Activated CD8-positive, alpha-beta memory T cell treated with anti-CD3 and anti-CD28 coated beads for 4 hours (primary cell): ENCODE measurements around the gene KIAA0232.
"Not testable (repeated sequence)": the region's sequence is repeated elsewhere in the genome, so short reads cannot be mapped to it uniquely, and the experiment has no call there.

ENCODE experiments used
- DNase-seq, 2 donors: peaks; one replicate each; pipeline ENCODE4 v3.0.0-alpha.2; 2020; ENCODE audit warnings: low read depth in 2 of 2

Gene KIAA0232

DNA sequence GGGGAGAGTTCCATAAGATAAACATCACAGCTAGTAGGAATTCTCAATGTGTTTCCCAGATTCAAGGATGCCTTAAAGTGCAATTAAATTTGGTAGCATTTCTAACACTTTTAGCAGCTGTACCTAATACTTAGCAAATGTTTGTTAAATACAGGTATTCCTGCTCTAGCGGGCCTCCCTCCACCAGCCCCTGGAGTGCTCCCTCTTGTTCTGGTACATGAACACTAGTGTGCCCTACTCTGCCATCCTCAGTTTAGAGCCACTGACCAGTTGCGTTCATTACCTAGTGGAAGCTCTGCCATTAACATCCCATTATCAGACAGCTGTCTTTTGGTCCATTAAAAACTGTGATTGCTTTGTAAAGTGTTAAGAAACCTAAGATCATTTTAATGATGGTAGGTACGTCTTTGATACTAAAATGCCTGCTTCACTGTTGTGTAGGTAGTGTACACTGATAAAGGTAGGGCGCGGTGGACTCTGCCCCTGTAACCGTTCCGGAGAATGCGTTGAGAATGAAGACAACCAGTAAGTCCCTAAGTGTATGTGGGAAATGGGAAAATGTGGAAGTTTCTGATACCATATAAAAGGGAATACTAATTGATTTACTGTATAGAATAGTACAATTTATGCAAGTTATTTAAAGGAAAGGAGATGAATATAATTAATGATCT, 21.7 kb downstream of the KIAA0232 start:
- no peak for DNase-seq

DNA sequence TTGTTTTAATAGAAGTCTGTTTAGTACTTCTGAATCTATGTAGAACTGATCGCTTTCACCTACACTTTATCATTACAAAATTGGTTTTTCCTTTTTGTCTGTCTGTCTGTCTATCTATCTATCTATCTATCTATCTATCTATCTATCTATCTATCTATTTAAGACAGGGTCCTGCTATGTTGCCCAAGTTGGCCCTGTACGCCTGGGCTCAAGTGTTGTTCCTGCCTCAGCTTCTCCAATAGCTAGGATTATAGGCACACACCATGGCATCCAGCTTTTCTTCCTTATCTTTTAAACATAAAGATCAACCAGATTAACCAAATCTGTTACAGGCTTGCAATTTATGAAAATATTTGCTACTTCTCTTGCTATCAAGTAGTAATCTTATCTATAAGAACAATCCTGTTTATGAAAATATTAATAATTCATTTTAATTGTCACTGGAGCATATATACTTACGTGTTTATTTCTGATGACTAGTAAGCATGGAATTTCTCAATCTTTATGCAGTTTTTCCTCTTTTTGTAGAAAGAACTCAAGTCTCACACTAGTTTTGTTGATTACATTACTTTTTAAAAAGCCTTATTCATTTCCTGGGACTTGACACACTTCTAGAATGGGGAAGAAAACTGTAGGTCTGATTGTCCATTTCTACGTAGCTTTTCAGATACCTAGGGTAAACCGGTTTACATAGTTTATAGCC, 24.5 kb downstream of the KIAA0232 start:
- no peak for DNase-seq

DNA sequence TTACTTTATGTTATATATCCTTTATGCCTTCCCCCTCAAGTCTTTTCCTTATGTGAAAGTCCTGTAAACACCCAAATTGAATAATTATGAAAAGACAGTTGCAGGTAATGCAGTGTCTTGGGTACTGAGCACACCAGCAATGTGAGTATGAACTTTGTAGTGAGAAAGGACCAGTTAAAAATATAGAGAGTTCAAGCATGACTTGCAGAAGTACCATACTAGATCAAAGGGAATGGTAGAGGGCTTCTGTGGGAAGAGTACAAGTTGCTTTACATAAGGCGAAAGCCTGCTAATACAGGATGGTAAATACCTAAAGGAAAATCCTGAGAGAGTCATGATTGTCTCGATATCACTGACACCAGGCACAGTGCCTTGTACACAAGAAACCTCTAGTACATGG, 25.7 kb downstream of the KIAA0232 start:
- DNase-seq = no peak

DNA sequence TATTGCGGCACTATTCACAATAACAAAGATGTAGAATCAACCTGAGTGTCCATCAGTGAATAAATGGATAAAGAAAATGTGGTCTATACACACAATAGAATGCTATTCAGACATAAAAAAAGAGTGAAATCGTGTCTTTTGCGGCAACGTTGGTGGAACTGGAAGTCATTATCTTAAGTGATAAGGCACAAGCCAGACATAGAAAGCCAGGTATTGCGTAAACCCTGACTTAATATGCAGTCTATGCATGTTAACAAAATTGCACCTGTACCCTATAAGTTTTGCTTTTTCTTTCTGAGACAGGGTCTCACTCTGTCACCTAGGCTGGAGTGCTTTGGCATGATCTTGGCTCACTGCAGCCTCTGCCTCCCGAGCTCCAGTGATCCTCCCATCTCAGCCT, 28.6 kb downstream of the KIAA0232 start:
- no peak for DNase-seq

DNA sequence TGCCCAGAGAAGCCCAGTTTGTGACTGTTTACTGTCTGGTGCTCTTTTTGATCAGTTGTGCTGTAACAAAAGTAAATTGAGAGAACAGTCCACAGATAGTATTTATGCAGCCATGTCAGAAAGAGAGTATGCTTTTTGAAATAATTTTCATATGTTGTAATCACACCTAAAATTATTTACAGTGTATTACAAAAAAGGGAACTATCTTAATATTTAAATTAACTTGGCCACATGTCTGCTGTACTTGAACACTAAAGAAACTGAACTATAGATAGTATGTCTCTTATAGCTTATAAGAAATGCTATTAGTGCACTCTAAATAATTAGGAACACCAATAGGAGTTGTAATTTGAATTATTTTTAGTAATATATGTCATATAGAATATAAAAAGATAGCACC, 30.2 kb downstream of the KIAA0232 start:
- no peak for DNase-seq

DNA sequence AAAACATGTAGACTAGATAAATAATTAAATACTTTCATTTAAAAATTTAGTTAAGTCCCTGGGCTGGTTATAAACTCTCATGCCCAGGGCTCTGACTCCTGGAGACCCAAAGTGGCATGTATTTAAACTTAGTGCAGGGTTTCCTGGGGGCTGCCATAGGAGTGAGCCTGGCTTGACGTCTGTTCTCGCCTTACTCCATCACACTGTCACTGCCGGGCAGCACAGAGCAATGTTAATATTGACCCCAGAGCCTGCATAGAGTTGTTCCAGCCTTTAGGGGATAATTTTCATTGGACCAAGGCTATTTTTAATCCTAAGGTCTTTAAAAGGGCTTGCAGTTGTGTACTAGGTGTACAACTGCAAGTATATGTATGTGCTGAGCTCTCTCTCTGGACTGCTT, 31.2 kb downstream of the KIAA0232 start:
- DNase-seq = no peak

DNA sequence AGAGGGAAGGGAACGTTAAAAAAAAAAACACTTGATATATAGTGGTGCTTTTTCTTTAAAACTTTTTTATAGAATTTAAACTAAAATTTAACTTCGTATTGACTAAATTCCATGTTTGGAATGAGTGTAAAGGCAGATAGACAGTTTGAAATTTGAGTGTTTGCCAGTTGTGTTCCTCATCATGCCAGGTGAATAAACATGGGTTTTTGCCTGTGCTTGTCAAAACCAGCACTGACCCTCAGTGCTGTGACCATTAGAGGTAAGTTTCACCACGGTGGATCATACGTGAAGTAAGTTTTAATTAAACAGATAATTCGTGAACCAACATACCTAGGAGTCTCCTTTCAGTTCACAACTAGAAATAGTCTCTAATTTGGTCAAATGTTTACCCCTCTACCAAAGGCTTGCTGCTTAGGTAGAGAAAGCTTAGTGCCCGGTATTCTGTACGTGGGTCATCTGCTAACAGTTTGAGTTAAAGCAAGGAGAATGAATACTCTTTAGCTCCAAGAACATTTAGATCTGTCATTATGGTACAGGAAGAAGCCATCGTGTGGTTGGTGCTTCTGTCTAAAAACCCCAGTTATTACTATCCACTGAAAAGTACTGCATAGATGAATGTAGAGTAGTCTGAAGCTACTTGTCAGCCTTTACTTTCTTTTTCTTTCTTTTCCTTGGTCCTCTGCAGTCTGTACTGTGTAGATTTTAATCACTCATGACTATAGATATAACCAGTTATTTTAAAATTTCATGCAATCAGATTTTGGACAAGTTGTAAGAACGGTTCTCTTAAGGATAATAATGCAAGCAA, 32.7 kb downstream of the KIAA0232 start:
- DNase-seq = no peak

DNA sequence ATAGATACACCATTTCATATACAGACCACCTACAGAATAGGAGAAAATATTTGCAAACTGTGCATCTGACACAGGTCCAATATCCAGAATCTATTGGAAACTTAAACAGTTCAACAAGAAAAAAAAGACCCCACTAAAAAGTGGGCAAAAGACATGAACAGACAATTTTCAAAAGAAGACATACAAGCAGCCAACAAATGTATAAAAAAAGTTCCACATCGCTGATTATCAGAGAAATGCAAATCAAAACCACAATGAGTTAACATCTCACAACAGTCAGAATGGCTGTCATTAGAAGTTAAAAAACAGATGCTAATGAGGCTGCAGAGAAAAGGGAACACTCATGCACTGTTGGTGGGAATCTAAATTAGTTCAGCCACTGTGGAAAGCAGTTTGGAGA, 36.8 kb downstream of the KIAA0232 start:
- no peak for DNase-seq

DNA sequence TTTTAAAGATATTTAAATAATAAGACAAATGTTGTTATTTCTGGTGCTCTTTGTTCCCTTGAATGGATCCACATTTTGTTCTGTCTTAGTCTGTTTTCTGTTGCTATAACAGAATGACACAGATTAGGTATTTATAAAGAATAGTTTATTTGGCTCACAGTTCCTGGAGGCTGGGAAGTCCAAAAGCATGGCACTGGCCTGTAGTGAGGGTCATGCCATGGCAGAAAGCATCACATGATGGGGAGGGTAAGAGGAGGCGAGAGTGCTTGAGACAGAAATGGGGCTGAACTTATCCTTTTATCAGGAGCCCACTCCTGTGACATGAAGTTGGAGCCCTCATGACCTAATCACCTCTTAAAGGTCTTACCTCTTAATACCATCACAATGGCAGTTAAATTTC, 38.2 kb downstream of the KIAA0232 start:
- DNase-seq = no peak

DNA sequence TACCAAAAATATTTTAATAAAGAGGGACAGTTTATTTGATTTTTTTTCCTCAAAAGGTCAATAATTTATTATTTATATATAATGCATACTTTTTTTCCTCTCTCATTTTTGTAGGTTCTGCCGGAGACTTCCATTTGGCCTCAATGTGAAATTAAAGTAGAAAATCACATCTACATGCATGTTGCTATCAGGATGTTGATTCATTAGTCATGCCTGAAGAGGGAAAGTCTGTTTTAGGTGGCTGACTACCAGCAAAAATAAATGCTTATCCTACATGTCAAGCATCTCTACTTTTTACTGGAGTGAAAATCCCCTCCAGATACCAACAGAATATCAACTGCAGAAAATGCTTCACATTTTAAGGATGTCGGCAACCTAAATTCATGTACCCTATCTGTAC, 41.5 kb downstream of the KIAA0232 start:
- DNase-seq = no peak

DNA sequence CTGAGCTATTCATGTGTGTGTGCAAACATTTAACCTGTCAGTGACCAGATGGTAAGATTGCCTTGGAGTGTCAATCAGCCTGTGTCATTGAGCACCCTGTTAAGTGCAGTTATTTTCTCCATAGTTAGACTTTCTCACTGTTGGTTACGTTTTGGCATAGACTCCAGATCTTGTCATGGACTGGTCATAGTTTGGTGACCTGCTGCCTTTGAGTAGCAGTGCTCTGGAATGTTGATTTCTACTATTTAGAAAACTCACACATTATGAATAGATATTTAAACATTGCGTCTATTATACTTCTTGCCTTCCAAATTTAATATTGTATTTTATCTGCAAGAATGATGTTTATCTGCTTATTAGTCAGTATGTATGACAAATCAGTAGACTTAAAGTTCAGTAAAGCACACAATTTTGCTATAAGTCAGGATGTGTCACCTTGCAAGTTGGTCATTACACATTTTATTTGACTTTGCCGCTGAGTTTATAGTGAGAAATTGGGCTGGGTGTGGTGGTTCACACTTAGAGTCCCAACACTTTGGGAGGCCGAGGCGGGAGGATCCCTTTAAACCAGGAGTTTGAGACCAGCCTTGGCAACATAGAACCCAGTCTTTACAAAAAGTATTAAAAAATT, 42.4 kb downstream of the KIAA0232 start:
- DNase-seq = no peak

DNA sequence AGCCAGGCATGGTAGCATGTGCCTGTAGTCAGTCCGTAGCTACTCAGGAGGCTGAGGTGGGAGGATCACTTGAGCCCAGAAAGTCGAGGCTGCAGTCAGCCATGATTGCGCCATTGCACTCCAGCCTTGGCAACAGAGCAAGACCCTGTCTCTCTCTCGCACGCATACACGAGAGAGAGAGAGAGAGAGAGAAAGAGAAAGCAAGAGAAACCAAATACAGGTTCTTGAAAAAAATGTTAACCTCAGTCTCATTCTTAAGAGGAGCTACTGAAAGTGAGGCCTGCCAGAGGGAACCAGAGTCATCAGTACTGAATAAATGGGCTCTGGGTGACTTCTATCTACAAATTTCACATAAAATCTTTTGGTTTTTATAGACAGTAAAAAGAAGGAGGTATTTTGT, 42.9 kb downstream of the KIAA0232 start:
- no peak for DNase-seq

DNA sequence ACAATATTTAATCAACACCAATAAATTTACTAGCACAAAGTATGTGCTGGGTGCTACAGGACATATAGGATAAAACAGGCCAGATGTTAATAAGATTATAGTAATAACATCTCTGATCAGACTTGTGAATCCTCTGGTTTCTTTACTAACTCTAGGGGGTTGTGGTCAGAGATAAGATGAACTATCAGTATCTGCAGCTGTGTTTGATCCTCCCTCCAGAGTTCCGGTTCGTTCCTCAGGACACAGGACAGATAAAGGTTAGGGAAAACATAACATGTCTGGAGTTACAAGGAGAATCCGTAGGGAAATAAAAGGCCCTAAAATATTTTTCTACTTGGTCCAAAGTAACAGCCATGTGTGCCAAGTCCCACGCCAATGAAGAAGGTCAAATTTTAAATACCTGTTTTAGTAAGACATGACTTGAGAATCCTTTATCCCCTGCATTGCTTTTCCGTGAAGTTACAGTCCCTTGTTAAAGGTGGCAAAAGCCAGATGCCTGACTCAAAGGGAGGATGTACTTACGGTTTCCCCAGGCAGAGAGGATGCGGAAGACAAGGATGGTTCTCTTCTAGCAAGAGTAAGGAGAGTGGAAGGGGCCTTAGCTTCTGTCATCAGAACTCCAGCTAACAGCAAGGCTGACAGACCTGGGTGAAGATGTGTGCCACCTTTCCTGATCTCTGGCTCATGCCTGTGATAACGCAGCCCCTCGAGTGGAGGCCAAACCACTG, 44.4 kb downstream of the KIAA0232 start:
- DNase-seq = no peak

DNA sequence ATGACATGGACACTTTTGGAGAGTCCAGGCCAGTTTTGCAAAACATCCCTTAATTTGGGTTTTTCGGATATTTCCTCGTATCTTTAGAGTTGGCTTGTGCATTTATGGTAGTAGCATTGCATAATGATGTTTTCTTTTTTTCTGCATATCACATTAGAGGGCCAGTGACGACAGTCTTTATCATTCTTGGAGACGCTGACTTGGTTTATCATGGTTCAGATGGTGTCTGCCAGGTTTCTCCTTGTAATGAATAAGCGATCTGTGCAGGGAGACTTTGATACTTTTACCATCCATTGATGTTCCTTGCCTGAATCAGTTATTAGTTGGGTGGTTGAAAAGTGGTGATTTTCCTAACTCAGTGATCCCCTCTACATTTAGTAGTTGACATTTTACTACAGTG, 46.6 kb downstream of the KIAA0232 start:
- DNase-seq = no peak

DNA sequence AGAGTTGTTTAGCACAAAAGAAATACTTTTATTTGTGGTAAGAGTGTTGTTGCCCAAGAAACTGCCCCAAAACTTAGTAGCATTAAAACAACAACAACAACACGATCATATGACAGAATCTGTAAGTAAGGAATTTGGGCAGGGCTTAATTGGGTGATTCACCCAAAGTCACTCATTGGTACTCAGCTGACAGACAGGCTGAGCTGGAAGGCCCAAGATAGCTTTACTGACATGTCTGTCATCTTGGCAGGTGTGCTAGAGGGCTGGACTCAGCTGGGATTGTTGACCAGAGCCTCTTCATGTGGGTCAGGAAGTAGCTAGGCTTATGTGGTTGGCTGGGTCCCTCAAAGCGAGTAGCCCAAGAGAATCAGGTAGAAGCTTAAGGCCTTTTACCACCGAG, 52.3 kb downstream of the KIAA0232 start:
- no peak for DNase-seq

DNA sequence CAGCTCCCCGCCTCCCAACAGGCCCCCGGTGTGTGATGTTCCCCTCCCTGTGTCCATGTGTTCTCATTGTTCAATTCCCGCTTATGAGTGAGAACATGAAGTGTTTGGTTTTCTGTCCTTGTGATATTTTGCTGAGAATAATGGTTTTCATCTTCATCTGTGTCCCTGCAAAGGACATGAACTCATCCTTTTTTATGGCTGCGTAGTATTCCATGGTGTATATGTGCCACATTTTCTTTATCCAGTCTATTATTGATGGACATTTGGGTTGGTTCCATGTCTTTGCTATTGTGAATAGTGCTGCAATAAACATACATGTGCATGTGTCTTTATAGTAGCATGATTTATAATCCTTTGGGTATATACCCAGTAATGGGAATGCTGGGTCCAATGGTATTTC, 53.1 kb downstream of the KIAA0232 start:
- DNase-seq = not testable (repeated sequence)

DNA sequence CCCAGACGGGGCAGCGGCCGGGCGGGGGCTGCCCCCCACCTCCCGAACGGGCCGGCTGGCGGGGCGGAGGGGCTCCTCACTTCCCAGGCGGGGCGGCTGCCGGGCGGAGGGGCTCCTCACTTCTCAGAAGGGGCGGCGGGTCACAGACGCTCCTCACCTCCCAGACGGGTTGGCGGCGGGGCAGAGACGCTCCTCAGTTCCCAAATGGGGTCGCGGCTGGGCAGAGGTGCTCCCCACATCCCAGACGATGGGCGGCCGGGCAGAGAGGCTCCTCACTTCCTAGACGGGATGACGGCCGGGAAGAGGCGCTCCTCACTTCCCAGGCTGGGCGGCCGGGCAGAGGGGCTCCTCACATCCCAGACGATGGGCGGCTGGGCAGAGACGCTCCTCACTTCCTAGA, 54.6 kb downstream of the KIAA0232 start:
- not testable (repeated sequence) for DNase-seq

DNA sequence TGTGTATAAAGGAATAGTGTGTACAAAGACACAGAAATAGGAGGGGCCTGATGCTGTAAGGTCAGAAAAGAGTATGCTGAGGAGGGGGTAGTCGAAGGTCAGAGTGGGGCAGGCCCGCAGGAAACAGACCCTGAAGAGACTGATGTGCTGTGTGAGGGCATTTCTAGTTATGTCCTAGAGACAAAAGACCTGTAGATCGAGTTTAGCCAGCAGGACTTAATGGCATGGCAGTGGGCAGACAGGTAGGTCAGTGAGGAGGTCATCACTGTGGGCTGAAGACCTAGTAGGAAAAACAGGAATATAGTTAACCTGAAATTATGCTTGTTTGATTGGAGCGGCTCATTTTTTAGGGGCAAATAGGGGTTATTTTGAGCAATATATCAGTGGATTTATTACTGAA, 57.1 kb downstream of the KIAA0232 start:
- no peak for DNase-seq

DNA sequence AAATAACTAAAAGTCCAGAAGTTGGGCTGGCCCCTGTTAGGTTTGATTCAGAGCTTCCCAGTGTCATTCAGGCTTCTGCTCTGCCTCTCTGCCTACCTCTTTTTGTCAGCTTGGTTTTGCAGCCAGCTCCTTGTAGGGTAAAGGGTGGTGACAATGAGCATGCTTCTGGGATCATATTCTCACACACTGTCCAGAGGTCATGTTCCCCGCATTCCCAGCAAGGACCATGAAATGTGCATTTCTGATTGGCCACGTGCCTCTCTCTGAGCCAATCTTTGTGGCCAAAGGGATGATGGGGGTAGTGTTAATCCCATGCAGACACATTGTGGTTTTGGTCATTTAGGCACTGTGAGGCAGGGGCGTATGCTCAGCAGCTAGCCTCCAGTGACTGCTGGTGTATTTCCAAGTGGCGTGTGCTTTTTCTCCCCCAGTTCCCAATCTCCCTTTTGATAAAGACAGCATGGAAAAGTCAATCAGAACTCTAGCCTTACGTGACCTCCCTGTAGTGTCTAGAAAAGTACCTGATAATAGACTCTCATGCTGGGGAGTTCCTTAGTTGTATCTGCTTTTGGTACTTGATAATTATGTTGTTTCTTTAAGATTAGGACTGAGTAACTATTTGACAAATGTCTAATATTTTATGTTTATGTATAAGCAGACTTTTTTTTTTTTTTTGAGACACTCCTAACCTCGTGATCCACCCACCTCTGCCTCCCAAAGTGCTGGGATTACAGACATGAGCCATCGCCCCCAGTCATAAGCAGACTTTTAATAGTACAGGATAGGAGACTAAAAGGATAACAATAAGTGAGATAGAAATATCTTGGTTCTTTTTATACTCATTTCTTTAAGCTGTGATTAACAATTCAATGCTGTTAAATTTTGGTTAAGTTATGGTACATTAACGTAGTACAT, 57.8 kb downstream of the KIAA0232 start:
- DNase-seq = no peak

DNA sequence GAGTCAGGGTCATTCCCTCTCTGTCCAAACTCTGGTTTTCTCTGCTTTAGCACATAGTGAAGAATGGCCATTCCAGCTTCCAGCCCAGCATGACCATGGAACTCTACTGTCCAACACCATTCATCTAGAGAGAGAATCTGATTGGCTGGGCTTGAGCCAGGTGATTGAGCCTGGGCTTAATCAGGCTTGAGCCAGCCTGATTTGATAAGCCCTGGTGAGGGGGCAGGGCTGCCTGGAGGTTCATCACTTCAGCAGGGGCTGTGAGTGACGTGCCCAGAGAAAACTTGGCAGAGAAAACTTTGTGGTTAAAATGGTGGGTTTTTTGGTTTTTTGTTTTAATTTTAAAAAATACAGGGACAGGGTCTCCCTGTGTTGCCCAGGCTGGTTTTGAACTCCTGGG, 62.5 kb downstream of the KIAA0232 start:
- no peak for DNase-seq

DNA sequence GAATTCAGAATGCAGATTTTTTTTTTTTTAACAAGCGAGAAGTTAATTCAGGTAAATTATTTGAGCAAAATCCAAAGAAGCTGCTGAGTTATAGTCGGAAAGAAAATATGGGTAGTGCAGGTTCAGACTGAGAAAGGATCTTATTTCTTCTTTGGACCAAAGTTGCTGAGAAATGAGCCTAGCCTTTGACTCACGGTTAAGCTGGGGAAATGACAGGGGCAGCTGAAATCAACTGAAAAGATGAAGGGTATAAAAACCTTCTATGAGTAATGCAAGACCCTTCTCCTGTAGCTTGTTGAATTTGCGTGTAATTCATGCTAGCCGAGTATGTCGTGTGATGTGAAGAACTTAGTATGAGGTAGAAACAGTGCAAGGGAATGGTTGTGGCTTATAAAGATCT, 63.0 kb downstream of the KIAA0232 start:
- DNase-seq = no peak
